ENCODE data around the gene GALNTL6.

- TF ChIP-seq ZNF274 (IDR thresholded peaks at IDR 0.05; ENCODE audit: low read depth, low read length) (no peak), YY1 (IDR thresholded peaks at IDR 0.05; ENCODE audit: insufficient read depth, insufficient read length) (no peak), SUZ12 (IDR thresholded peaks at IDR 0.05; ENCODE audit: extremely low read depth, insufficient read depth, insufficient read length) (no peak)
Observed at GRCh38 chr4:173039617-173040577, 1226.7 kb downstream of the GALNTL6 start.
